ENCODE measurements around the gene ZBED1. TPM values are rescaled to one million over a fixed set of nuclear protein-coding genes. Genes with fewer than 3 reads are reported as not detected.

Gene ZBED1
- total and polyA plus RNA-seq, 2 donors (not counting 3 experiments of a cell fraction or from before 2014, with no cell fraction given): 24.6 to 46.5 TPM

DNA sequence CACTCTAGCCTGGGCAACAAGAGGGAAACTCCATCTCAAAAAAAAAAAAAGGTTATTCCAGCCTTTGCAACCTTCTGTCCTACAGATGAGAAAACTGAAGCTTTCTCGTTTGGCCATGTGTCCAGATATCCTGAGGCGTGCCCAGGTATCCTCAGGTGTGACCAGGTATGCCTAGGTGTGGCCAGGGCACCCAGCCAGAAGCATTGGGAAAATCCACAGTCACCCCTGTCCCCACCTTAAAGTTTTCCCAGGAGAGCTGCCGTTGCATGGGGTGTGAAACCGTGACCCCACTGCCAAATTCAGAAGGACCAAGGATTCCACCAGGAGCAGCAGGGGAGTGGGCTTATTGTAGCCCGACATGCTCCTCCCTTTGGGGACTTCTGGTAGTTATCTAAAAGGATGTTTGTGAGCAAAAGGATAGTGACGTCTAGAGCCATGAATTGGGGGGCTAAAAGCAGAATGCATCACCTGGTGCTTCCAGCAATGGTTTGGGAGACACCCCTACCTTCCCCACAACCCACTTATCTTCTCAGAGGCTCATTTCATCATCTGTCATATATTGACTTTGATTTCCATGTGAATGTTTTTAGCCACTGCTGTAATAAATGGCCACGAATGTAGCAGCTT lies 4.0 kb upstream of the ZBED1 start:
- FAIRE-seq: no peak
- no peak for DNase-seq (ENCODE audit: low read depth, low spot score)
- Histone ChIP-seq H3K9ac (replicated peaks; ENCODE audit: extremely low read depth, insufficient read depth, low read length) (no peak overlapping the region), H3K27ac (ENCODE audit: insufficient read depth, low read depth, low read length) (no peak overlapping the region), H3K79me2 (ENCODE audit: control insufficient read depth, insufficient read depth, low read length) (peaks cover 5% of the 10 kb centered on the region), H2AFZ (ENCODE audit: low read depth, low read length) (no peak overlapping the region), H3K36me3 (ENCODE audit: control insufficient read depth in 2 of 2, extremely low read depth in 1 of 2, insufficient read depth in 2 of 2, low read length in 2 of 2) (no peaks in the 10 kb centered on the region), H4K20me1 (replicated peaks; ENCODE audit: control insufficient read depth, extremely low read depth, insufficient read depth, low read length) (no peaks in the 10 kb centered on the region), H3K4me3 (replicated peaks in 1 of 3; ENCODE audit: insufficient read depth in 1 of 3, low read depth in 1 of 3, low read length in 3 of 3) (no peak overlapping the region), H3K4me2 (ENCODE audit: insufficient read depth, low read length) (no peak overlapping the region), H3K4me1 (ENCODE audit: control insufficient read depth, extremely low read depth, insufficient read depth, low read length) (peaks cover under 1% of the 10 kb centered on the region), H3K9me1 (replicated peaks; ENCODE audit: control insufficient read depth, extremely low read depth, insufficient read depth, low read length) (no peaks in the 10 kb centered on the region), H3K9me3 (replicated peaks; ENCODE audit: control insufficient read depth, insufficient read depth, low read length) (no peaks in the 10 kb centered on the region), H3K27me3 (ENCODE audit: control insufficient read depth in 2 of 2, insufficient read depth in 2 of 2, low read length in 2 of 2) (no peaks in the 10 kb centered on the region)
- intact Hi-C loops (cut with micrococcal nuclease): no loop called here
- dilution Hi-C loops (cut with MboI; ENCODE audit: extremely low pct_ligation_motif_present, low sequenced_read_pairs): no loop called here
- no TSS peak for BruUV-seq (replicated peaks)
- TF ChIP-seq POLR2AphosphoS5 (IDR thresholded peaks at IDR 0.05; ENCODE audit: insufficient read depth, low read depth, low read length) (no peak), GATA2 (IDR thresholded peaks at IDR 0.05; ENCODE audit: insufficient read depth, insufficient read length, low read depth, low read length) (no peak), MYC (IDR thresholded peaks at IDR 0.05; ENCODE audit: low read depth, low read length) (no peak), POLR2A (IDR thresholded peaks at IDR 0.05; ENCODE audit: low read depth, low read length) (no peak), JUN (IDR thresholded peaks at IDR 0.05; ENCODE audit: borderline replicate concordance, insufficient read depth, insufficient read length, low read depth) (no peak)
- TF ChIP-seq, protein P1, sequence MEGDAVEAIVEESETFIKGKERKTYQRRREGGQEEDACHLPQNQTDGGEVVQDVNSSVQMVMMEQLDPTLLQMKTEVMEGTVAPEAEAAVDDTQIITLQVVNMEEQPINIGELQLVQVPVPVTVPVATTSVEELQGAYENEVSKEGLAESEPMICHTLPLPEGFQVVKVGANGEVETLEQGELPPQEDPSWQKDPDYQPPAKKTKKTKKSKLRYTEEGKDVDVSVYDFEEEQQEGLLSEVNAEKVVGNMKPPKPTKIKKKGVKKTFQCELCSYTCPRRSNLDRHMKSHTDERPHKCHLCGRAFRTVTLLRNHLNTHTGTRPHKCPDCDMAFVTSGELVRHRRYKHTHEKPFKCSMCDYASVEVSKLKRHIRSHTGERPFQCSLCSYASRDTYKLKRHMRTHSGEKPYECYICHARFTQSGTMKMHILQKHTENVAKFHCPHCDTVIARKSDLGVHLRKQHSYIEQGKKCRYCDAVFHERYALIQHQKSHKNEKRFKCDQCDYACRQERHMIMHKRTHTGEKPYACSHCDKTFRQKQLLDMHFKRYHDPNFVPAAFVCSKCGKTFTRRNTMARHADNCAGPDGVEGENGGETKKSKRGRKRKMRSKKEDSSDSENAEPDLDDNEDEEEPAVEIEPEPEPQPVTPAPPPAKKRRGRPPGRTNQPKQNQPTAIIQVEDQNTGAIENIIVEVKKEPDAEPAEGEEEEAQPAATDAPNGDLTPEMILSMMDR (IDR thresholded peaks at IDR 0.05; ENCODE audit: extremely low read depth in 1 of 2, insufficient read depth in 1 of 2, low read depth in 1 of 2, low read length in 2 of 2): no peak
- POLR2A ChIA-PET: no interaction called here
- CTCF ChIA-PET: no interaction called here

Measured in endothelial cell of umbilical vein (primary cell).